SIG-M5 (cell line): ENCODE data around the gene ASB13.

Experiments used
- DNase-seq: peaks from one replicate; lab custom pipeline; 2025; lab: John Stamatoyannopoulos, UW

ASB13 gene, protein sequence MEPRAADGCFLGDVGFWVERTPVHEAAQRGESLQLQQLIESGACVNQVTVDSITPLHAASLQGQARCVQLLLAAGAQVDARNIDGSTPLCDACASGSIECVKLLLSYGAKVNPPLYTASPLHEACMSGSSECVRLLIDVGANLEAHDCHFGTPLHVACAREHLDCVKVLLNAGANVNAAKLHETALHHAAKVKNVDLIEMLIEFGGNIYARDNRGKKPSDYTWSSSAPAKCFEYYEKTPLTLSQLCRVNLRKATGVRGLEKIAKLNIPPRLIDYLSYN

DNA sequence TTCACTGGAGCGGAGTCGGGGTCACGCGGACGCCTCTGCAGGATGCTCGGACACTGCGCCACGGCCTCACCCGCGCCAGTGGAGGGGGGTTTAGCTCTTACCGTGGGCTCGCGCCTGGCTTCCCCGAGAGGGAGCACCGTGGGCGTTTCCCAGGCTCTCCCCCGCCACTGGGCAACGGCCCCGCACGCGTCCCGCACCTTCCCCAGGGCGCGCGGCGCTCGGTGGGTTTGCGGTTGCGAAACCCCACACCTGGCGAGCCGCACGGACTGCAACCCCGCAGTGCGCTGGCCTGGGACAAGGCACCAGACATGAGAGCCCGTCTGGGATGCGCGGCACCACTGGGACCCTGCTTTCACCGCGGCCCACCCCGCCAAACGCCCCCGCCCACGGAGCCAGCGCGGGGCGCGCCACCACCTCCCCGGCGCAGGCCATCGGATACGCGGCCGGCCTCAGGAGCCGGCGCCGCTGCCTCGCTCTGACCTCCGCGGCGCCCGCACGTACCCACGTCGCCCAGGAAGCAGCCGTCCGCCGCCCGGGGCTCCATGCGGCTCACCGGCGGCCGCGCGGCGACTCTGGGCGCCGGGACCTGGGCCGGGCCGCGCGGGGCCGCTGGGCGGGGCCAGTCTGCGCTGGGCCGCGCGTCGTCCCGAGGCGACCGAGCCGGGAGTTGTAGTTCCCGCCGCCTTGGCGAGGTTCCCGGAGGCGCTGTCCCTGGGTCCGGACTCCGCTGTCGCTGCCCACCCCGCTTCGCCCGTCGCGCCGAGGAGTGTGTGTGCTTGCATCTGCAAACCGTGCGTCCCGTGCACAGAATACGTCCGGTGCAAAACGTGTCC lies at the start of gene ASB13:
Gene ASB13 (minus strand): TSS at position 588 of the 833 bp plus-strand sequence. CDS start 44 bp downstream, at position 544.
- no peak for DNase-seq

DNA sequence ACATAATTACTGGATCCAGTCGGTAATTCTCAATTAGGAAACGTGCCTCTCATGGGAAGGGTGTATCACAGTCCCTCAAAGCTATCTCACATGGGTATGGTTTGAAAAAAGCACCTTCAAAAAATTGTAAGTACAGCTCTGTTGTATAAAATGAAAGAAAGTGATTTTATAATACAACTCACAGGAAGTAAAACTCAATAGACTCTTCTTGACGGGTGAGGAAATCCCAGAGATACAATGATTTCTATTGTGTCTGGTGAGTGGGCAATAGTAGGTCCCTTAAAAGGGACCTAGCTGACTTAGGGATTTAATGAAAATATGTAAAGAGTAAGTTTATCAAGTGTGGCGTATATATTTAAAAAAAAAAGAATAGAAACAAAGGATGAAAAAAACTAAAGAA lies 45.2 kb upstream of the ASB13 start:
- DNase-seq: no peak

DNA sequence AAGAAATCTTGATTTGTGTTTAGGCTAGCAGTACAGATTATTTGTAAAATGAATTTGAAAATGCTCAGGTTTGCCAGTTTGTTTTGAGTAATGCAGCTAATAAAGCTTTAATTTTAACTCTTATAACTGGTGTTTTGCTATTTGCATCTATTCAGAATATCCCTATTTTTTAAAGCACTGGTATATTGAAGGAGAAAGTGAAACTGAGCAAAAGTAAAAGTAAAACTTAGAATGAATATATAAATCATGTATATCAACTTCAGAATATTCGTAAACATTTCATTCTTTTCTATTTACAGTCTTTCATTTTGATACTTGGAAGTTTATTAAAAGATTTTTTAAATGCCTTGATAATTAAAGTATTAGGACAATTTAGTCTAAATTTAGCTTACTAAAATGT lies 44.5 kb upstream of the ASB13 start:
- DNase-seq: no peak

DNA sequence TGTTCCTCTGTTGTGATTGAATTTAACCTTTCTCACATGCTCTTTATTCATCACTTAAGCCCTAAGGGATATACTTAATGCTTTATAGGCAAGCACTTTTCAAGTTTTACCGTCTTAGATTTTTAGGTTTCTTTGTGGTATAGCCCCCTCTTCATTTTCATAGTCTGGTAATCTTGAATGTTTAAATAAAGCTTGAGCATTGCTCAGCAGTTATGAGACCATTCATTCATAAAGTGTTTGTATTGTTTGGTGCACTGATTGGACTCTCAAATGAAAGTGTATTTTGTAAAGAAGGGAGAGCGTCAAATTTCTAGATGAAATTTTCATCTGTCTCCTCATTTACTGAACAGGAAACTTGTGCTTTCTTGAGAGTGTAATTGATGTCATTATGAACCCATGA lies 43.5 kb upstream of the ASB13 start:
- DNase-seq: no peak

DNA sequence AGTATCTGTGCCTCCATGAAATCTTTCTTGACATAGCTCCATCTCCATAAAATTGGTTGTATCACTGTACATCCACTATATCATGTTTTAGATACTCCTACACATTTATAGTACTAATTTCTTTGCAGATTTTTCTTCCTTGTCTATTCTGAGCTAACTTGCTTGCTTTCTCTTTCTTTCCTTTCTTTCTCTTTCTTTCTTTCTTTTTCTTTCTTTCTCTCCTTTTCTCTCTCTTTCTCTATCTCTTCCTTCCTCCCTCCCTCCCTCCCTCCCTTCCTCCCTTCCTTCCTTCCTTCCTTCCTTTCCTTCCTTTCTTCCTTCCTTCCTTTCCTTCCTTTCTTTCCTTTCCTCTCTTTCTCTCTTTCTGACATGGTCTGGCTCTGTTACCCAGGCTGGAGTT lies 42.0 kb upstream of the ASB13 start:
- no peak for DNase-seq

DNA sequence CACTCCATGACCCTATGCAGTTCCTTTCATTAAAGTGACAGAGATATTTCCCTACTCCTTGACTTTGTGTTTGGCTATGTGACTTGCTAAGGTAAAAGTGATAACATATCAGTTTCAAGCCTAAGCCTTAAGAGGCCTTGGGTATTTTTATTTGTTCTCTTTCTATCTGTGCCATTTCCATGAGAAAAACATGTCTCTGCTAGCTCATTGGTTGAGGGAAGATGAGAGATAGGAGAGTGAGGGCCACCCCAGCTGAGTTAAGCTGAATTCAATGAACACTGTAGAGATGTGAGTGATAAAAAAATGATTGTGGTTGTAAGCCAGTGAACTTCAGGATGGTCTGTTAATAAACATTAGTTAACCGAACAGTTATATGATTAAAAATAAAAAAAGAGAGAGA lies 31.7 kb upstream of the ASB13 start:
- no peak for DNase-seq

DNA sequence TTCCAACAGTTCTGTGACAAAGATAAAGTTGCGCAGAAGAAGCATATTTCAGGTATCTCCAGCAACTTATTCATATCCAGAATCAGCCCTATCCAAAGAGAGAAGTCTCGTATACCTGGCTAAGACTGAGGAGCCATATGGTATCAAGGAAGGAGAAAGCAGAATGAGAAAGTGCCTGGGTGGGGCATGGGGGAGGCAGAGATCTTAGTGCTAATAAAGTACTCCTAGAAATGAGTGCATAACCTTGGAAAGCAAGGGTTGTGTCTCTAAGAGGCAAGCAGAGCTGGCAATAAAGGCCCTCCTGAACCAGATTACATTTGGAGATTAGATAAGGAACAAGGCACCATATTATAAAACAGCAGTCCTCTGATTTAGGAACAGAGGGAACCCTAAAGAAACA lies 30.9 kb upstream of the ASB13 start:
- DNase-seq: no peak

DNA sequence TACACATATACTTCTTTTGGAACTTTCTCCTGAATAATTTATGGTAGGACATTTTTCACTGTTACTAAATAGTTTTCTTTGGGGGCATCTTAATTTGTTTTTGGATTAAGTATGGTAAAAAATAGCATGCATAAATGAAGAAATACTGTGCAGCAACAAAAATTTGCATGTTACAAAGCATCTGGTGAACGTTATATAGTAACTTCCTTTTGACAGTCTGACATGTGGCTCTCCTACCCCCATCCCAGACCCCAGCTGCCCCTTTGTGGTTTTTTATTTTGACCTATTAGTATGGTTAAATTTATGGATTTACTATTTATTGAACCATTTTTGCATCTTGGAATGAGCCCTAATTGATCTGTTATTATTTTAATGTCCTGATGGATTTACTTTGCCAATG lies 28.2 kb upstream of the ASB13 start:
- DNase-seq: no peak

DNA sequence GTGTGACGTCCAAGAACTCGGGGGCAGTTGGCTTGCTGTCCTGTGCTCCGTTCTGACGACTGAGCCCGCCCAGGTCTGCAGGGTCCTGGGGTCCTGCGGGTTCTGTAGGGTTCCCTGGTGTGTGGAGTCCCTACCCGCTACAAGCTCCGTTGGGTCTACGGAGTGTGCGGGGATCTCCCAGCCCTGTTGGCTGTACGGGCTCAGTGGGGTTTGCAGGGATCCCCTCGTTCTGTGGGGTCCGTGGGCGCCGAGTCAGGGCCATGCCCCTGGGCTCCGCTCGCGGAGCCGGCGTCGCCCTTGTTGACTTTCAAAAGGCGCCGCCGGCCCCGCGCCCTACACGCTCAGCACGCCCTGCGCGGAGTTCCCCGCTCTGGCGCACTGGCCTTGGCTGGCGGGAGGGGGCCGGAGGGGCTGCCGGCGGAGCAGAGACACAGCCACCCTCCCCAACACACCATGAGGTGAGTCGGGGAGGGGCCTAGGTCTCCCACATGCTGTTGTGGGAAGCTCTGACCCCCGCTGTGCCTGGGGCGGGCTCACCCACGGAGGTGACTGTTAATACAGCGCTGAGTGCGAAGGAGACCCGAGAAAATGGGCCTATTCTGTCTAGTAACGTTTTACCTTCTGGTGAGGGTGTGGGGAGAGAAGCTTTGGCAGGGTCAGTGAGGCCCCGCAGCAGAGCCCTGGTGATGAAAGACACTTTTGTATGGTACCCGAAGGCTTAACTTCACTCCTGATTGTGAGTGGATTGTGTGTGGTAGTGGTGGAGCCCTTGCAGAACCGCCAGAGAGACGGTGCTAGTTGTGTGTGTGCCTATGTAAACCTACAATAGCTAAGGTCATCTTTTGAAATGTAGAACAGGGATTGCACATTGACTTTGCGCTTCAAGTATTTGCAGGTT lies 26.3 kb upstream of the ASB13 start:
- DNase-seq: no peak

DNA sequence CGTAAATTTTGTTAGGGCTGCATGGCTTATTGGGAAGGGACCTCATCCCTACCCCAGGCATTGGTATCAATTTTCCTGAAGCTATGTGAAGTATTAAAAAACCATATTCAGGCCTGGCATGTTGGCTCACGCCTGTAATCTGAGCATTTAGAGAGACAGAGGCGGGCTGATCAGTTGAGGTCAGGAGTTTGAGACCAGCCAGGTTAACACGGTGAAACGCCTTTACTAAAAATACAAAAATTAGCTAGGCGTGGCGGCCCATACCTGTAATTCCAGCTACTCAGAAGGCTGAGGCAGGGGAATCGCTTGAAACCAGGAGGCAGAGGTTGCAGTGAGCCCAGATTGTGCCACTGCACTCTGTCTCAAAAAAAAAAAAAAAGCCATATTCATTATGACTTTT lies 25.4 kb upstream of the ASB13 start:
- DNase-seq: no peak

DNA sequence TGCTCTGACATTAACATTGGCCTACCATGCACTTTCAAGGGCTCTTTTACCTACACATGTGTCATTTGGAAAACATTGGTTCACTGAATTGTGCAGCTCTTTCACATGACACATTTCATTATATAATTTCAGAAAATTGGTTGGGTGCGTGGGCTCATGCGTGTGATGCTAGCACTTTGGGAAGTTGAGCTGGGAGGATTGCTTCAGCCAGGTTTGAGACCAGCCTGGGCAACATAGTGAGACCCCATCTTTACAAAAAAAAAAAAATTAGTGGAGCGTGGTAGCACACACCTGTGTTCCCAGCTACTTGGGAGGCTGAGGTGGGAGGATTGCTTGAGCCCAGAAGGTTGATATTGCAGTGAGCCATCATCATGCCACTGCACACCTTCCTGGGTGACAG lies 22.2 kb upstream of the ASB13 start:
- DNase-seq: no peak

DNA sequence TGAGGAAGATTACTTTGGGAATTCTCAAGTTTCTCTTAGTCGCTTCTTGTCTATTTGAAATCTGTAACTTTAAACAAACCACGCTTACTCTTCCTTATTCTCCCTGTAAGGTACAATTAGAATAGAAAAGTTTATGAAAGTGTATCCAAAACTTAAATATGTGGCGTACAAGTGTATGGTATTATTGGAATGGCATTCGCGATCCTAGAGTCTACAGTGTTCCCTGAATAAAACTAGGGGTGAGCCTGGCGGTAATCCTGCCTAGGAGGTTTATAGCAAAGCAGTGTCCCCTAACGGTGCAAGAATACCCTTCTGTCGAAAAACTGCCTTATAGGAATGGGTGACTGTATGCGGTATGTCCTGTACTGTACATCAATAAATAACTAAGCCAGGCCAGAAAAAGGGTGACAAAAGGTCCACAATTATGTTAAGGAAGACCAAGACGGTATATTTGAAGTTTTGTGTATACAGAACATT lies 19.4 kb upstream of the ASB13 start:
- DNase-seq: no peak

DNA sequence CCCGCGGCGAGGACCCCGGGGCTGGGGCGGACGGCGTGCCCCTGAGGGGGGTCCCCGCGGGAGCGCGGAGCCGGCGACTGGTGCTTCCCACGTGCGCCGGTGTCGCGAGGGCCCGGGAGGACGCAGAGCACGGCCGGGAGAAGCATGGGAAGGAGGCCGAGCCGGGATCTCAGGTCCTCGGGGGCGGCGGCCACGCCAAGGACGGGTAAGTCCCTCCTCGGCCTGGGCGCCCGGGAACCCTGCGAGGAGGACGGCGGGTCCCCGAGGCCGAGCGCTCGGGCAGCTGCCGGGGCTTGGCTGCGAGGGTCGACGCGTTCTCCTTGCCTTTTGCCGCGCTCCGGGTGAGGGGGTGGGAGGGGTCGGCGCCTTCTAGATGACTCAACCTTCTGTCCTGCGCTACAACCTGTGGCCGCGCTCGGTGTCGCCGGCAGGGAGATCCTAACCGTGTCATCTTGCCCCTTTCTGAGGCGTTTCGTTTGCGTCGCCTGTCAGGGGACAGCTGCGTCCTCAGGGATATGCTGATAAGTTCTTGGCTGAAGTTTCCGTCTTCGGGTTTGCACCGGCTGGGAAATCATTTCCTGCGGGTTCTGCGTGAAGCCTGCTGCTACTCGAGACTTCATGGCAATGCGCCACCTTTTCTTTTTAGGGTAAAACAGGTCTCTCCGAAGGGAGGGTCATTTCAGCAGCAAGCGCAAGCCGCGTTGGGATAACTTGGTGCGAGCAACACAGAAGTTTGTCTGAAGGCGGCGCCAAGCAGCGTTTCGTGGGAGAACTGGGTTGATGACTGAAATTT lies 18.8 kb upstream of the ASB13 start:
- DNase-seq: no peak

DNA sequence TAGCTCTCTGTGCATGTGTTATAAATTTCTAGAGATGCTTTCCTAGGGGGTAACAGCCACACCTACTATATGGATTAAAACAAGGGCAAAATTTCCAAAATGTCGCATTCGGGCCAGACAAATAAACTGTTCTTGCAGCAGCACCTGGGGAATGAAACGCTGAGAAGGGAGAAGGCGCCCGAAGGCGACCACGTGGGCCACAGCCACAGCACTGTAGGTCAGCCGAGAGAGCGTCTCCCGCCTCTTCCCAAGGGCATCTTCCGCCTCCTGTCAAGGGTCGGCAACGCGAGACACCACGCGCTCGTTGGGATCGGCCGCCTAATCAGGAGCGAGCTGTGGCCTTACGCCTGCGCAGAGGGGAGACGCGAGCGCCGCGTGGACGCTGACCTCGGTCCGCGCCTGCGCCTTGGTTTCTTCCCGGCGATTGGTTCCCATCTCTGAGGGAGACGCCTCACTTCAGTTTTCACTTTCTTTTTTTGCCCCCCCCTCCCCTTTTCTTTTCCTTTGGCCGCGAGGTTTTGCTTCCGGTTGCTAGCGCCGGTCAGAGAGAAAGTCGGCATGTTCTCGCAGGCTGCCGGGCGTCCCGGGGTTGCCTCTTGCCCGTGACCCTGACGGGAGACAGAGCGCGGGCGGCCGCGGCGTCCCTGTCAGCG lies 18.0 kb upstream of the ASB13 start, which contains the start of gene TASOR2:
Gene TASOR2 (plus strand): TSS at position 521 of the 653 bp plus-strand sequence. CDS start 35,805 bp downstream, outside the sequence.
- peak; percentile 44 for DNase-seq

DNA sequence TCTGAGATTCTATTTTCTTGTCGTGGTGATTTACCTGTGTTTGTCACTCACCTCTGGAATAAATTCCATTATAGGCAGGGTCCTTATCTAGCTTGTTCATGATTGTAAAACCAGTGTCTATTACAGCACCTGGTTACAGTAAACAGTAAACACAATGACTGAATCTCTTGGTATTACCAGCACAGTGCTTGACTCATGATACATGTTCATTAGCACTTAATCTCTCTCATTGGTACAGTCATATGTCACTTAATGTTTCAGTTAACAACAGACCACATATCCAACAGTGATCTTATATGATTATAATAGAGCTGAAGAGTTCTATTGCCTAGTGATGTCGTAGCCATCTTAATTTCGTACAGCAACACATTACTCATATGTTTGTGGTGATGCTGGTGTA lies 16.7 kb upstream of the ASB13 start:
- DNase-seq: no peak

DNA sequence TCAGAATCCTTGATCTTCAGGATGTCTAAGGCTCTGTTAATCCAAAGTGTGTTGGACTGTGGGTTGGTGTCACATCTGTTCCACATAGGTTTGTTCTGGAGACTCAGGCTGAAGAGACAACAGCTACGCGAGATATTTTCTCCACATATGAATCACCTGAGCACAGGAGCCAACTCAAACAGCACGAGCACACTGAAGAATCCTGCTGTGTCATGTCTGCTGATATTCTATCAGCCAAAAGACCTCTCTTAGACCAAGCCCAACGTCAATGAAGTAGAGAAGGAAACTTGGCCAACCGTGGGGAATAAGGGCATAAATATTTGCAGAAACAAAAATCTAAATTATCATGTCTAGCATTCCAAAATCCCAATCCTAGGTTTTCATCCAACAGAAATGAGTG lies 15.5 kb upstream of the ASB13 start:
- DNase-seq: no peak

DNA sequence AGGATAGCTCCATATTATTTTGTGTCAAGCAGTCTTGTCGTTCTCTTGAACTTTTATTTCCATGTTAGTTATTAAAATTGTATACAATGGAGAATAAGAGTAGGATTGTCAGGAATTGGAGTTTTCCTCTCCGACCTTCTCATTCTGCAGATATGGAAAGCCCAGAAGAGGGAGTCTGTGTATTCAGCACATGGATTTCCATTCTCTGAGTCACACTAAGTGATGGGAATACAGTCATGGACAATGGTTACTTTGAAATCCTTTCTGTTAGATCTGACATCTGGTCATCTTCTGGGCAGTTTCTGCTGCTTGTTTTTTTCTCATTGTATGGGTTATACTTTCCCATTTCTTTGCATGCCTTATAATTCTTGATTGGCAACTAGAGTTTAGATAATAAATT lies 13.2 kb upstream of the ASB13 start:
- no peak for DNase-seq

DNA sequence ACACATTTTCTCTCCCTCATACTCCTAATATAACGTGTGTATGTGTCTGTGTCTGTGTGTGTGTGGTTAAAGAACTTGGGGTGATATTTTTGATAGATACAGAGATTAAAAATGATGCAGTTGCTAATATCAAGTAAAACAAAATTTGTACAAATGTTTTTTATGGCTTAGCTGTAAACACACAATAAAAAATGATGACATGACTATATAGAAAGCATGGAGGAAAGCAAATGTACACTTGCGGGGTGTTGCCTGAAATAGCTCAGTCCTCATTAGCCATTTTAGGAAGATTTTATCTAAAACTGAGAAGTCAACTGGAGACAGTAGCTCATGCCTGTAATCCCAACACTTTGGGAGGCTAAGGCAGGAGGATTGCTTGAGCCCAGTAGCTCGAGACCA lies 12.6 kb upstream of the ASB13 start:
- DNase-seq: no peak

DNA sequence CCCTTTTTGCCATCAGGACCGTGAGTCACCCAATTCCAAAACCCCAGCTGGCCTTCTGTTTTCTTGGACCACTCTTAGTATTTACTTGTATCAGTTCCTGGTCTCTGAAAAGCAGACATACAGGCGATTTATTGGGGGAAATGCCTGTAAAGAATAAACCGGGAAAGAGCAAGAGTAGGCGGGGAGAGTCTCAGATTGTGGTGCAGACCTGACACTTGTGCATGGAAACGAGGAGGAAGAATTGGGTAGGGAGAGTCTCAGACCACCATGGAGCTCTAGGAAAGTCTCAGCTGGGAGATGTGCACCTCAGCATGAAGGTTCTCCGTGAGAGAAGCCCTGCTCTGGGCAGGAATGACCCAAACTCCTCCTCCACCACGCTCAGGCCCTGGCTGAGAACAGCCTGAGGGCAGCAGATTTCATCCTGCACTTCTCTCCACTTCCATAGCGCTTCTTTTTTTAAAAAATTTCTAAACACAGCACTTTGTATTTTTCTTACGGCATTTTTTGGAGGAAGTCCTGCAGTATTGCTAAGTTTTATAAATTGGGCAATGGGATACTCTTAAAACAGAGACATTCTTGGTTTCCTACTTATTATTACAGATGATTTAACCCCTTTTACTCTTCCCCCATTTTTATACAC lies 12.1 kb upstream of the ASB13 start:
- DNase-seq: no peak

DNA sequence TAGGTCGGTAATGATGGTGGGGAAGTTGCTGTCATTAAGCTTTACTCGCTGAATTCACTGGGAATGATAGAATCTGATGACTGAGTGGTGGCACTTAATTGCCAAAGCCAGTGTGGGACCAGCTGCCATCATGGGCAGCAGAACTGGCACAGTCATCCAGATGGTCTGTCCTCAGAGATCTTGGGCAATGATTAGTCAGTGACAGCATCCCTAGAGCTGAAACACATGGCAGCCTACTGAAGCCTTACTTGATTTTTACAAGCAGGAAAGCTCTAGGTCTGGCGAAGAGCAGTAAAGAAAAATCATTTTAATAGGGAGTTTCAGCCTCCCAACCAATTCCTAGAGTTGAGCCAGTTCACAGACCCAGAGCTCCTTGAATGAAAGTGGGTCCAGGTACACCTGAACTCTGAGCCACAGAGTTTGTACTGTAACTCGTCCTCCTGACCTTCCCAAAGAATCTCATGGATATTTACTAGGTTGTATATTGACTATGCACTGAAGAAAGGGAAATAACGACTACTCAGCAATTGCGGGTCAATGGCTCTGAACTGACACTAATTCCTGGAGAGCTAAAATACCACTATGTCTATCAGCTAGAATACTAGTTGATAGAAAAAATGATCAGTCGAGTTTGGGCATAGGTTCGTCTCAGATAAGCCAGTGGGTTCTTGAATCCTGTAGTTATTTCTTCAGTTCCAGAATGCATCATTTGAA lies 4.4 kb upstream of the ASB13 start:
- no peak for DNase-seq
